ENCODE results near the gene COL1A2. TPM values are rescaled to one million over a fixed set of nuclear protein-coding genes. Genes with fewer than 3 reads are reported as not detected.

Gene COL1A2
- total and polyA plus RNA-seq, 2 of the 4 experiments (the other 2 are of a cell fraction), result 1,211 to 4,454 TPM

DNA sequence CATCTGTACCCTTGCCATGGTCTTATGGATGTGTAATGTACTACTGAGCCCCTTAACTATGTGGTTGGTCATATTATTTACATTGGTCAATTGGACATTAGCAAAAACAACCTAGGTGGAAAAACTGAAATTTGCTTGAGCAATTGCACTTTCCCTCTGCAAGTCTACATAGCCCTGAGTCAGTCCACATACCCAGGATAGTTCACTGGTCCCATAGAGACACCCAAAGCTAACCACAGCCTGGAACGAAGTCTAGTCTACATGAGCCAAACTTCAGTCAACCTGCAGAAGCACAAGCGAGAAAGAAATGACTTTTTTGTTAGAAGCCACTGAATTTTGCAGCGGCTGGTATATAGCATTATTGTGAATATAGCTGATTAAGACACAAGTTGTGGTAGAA is 37.6 kb upstream of the COL1A2 start:
- H3K18ac ChIP-seq (ENCODE audit: low read depth, low read length), result no peak overlapping the region
- H4K91ac ChIP-seq (ENCODE audit: insufficient read depth, low read depth, low read length), result no peak overlapping the region
- no peak overlapping the region for H2AK9ac ChIP-seq (replicated peaks; ENCODE audit: low read depth, low read length, poor library complexity)
- intact Hi-C loops (cut with micrococcal nuclease), result no loop called here
- H4K20me1 ChIP-seq (ENCODE audit: insufficient read depth, low read length), result no peaks in the 10 kb centered on the region
- H3K9me3 ChIP-seq (ENCODE audit: control insufficient read depth, insufficient read depth, low read length), result no peaks in the 10 kb centered on the region
- in situ Hi-C loops (cut with MboI; ENCODE audit: low sequenced_read_pairs), result no loop called here
- H3K27me3 ChIP-seq (ENCODE audit: control insufficient read depth, insufficient read depth, low read length), result no peaks in the 10 kb centered on the region
- H2AFZ ChIP-seq (replicated peaks; ENCODE audit: low read length, poor library complexity), result no peak overlapping the region
- H3K27ac ChIP-seq (ENCODE audit: insufficient read depth, low read length), result no peak overlapping the region
- H3K9ac ChIP-seq (ENCODE audit: low read depth, low read length), result no peak overlapping the region
- BruUV-seq (replicated peaks), result no TSS peak
- peaks cover 3% of the 10 kb centered on the region; the same call in 1 of the 2 replicates for H3K9me1 ChIP-seq (ENCODE audit: insufficient read depth, low read length)
- H2BK15ac ChIP-seq (ENCODE audit: low read depth, low read length), result peak overlapping the region; percentile 38; the same call in 1 of the 3 replicates
- no peak for ATAC-seq (ENCODE audit: low read depth)
- CTCF ChIA-PET, result no interaction called here
- no peak overlapping the region for H3K23ac ChIP-seq (ENCODE audit: low read depth, low read length)
- H2BK120ac ChIP-seq (ENCODE audit: low read depth, low read length), result no peak overlapping the region
- H4K8ac ChIP-seq (ENCODE audit: low read depth in 2 of 2, low read length in 2 of 2), result no peak overlapping the region
- no peaks in the 10 kb centered on the region for H3K36me3 ChIP-seq (ENCODE audit: control insufficient read depth, insufficient read depth, low read length)
- H3K4me2 ChIP-seq (ENCODE audit: low read depth, low read length), result no peak overlapping the region
- peaks cover 3% of the 10 kb centered on the region for H3K4me1 ChIP-seq (ENCODE audit: control insufficient read depth, insufficient read depth, low read length)
- dilution Hi-C loops (cut with HindIII; ENCODE audit: low sequenced_read_pairs, unreplicated experiment), result no loop called here
- POLR2A ChIA-PET (ENCODE audit: unreplicated experiment), result no interaction called here
- no peak overlapping the region for H2BK5ac ChIP-seq (ENCODE audit: low read depth, low read length, poor library complexity, severe bottlenecking)
- no CpG with 5 or more reads among the region's 3 CpGs for WGBS, 2 experiments (ENCODE audit: extremely low coverage in 2 of 2, insufficient read length in 1 of 2)
- no peak overlapping the region for H3K4ac ChIP-seq (ENCODE audit: low read depth, low read length)
- H3K14ac ChIP-seq (replicated peaks; ENCODE audit: low read depth, low read length), result no peak overlapping the region
- H3K4me3 ChIP-seq (ENCODE audit: insufficient read depth, low read depth, low read length), result no peak overlapping the region
- H3K56ac ChIP-seq (ENCODE audit: extremely low read depth, insufficient read depth, low read length), result no peak overlapping the region
- TF ChIP-seq, protein P1, sequence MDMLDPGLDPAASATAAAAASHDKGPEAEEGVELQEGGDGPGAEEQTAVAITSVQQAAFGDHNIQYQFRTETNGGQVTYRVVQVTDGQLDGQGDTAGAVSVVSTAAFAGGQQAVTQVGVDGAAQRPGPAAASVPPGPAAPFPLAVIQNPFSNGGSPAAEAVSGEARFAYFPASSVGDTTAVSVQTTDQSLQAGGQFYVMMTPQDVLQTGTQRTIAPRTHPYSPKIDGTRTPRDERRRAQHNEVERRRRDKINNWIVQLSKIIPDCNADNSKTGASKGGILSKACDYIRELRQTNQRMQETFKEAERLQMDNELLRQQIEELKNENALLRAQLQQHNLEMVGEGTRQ (IDR thresholded peaks at IDR 0.05; ENCODE audit: low read depth, low read length), result no peak
- H4K5ac ChIP-seq (ENCODE audit: low read depth, low read length), result no peak overlapping the region
- H2AK5ac ChIP-seq (ENCODE audit: low read depth, low read length), result no peak overlapping the region
- DNase-seq, result no peak
- no peak overlapping the region for H2BK20ac ChIP-seq (ENCODE audit: low read depth, low read length)
- H3K79me1 ChIP-seq (ENCODE audit: low read depth in 1 of 2, low read length in 2 of 2), result peaks cover 0 to 3% of the 10 kb centered on the region in 2 experiments; a peak in 1 of 4 replicates
